ENCODE measurements around the gene RCHY1.
A peak's percentile ranks its signal among the peaks of the same experiment; 100 is the strongest.

The RCHY1 gene

DNA sequence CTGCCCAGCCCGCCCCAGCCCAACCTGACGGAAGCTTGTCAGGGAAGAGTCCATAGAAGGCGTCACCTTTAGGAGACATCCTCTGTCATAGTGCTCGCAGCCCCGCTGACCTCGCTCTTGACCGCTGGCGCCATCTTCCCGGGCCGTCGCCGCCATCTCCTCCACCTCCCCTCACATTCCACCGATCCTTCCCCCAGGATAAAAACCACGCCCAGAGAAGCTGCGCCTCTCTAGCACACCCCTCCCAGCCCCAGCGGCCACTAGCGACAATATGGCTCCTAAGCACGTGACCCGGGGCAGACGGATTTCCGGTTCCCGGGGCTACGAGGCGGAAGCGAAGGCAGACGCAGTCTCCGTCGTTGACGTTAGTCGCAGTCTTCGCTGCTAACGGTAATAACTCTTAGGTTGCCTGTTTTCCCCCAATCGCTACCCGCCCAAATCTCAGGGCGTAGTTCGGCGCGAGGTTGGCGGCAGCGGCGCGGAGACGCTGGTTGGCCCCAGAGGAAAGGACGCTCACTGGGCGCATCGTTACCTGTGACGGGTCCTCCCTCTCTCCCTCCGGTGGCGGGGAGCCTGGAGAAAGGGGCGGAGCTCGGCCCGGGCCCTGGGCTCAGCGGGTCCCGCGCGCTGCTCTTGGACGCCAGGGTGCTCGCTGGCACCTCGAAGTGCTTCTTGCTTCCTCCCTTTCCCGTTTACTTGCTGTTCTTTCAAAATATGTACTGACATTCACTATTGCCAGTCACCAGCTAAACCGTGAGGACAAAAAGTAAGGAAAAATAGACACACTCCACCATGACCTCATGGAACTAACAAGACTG is at the start of gene RCHY1, which contains the start of gene THAP6:
TSS of gene RCHY1 (minus strand) at position 273 of the 818 bp plus-strand sequence. CDS start at position 156, 117 bp downstream.
TSS of gene THAP6 (plus strand) at position 343 of the 818 bp plus-strand sequence. CDS start 980 bp downstream, outside the sequence.
- H3K4me1 ChIP-seq (ENCODE audit: insufficient read depth, low read length, severe bottlenecking), result peaks cover 44% of the 10 kb centered on the region
- H3K9me2 ChIP-seq (ENCODE audit: low read depth, low read length), result no peaks in the 10 kb centered on the region
- H4K20me1 ChIP-seq (ENCODE audit: insufficient read depth, low read length), result no peaks in the 10 kb centered on the region
- peak within 1 kb of the TSS; percentile 93 for H3K4me2 ChIP-seq (ENCODE audit: low read length)
- TF ChIP-seq EZH2 (IDR thresholded peaks at IDR 0.05; ENCODE audit: borderline replicate concordance, low read length), result no peak
- TF ChIP-seq, protein P1, sequence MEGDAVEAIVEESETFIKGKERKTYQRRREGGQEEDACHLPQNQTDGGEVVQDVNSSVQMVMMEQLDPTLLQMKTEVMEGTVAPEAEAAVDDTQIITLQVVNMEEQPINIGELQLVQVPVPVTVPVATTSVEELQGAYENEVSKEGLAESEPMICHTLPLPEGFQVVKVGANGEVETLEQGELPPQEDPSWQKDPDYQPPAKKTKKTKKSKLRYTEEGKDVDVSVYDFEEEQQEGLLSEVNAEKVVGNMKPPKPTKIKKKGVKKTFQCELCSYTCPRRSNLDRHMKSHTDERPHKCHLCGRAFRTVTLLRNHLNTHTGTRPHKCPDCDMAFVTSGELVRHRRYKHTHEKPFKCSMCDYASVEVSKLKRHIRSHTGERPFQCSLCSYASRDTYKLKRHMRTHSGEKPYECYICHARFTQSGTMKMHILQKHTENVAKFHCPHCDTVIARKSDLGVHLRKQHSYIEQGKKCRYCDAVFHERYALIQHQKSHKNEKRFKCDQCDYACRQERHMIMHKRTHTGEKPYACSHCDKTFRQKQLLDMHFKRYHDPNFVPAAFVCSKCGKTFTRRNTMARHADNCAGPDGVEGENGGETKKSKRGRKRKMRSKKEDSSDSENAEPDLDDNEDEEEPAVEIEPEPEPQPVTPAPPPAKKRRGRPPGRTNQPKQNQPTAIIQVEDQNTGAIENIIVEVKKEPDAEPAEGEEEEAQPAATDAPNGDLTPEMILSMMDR (IDR thresholded peaks at IDR 0.05; ENCODE audit: low read length), result no peak; the same call in 1 of the 2 replicates
- H3K36me3 ChIP-seq (ENCODE audit: insufficient read depth, low read length), result peaks cover 30% of the 10 kb centered on the region
- peak within 1 kb of the TSS; percentile 39 for H2AFZ ChIP-seq (ENCODE audit: low read length)
- H3F3A ChIP-seq (ENCODE audit: insufficient read depth, low read length), result no peaks in the 10 kb centered on the region
- H3K79me2 ChIP-seq (ENCODE audit: insufficient read depth, low read length), result peaks cover 46% of the 10 kb centered on the region
- H3K9me3 ChIP-seq (ENCODE audit: low read length), result no peaks in the 10 kb centered on the region
- H3K27me3 ChIP-seq (ENCODE audit: insufficient read depth, low read length), result no peaks in the 10 kb centered on the region
- H3K4me3 ChIP-seq (ENCODE audit: low read depth, low read length, poor library complexity, severe bottlenecking), result peak within 1 kb of the TSS; percentile 82
- peak within 1 kb of the TSS; percentile 86 for H3K9ac ChIP-seq (ENCODE audit: low read length)
- peak within 1 kb of the TSS; percentile 92 for H3K27ac ChIP-seq (ENCODE audit: low read depth, low read length, poor library complexity, severe bottlenecking)

DNA sequence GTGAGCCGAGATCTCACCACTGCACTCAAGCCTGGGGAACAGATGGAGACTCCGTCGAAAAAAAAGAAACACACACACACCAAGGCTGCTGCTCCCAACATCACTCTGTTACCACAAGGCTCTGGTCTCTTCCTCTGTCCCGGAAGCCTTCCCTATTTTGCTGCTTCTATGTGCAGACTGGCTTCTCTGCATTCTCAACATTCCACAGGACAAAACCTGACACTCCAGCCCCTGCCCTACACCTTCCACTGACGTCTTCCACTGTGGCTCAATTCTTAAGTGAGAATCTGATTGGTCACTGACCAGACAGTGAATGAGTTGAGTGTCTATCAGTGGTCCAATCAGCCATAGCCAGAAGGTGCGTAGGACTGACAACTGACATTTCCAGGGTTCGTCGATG is 47.6 kb upstream of the RCHY1 start:
- no peaks in the 10 kb centered on the region for H3K79me2 ChIP-seq (ENCODE audit: insufficient read depth, low read length)
- H3K36me3 ChIP-seq (ENCODE audit: insufficient read depth, low read length), result no peaks in the 10 kb centered on the region
- H3K4me2 ChIP-seq (ENCODE audit: low read length), result no peak overlapping the region
- H3K4me1 ChIP-seq (ENCODE audit: insufficient read depth, low read length, severe bottlenecking), result peaks cover 15% of the 10 kb centered on the region
- no peak overlapping the region for H3K4me3 ChIP-seq (ENCODE audit: low read depth, low read length, poor library complexity, severe bottlenecking)
- H3K9me3 ChIP-seq (ENCODE audit: low read length), result no peaks in the 10 kb centered on the region
- no peak for TF ChIP-seq EZH2 (IDR thresholded peaks at IDR 0.05; ENCODE audit: borderline replicate concordance, low read length)
- TF ChIP-seq, protein P1 (IDR thresholded peaks at IDR 0.05; ENCODE audit: low read length), result no peak
- no peaks in the 10 kb centered on the region for H3F3A ChIP-seq (ENCODE audit: insufficient read depth, low read length)
- no peaks in the 10 kb centered on the region for H3K27me3 ChIP-seq (ENCODE audit: insufficient read depth, low read length)
- no peak overlapping the region for H3K9ac ChIP-seq (ENCODE audit: low read length)
- H3K9me2 ChIP-seq (ENCODE audit: low read depth, low read length), result no peaks in the 10 kb centered on the region
- no peaks in the 10 kb centered on the region for H4K20me1 ChIP-seq (ENCODE audit: insufficient read depth, low read length)
- H3K27ac ChIP-seq (ENCODE audit: low read depth, low read length, poor library complexity, severe bottlenecking), result no peak overlapping the region
- no peak overlapping the region for H2AFZ ChIP-seq (ENCODE audit: low read length)

DNA sequence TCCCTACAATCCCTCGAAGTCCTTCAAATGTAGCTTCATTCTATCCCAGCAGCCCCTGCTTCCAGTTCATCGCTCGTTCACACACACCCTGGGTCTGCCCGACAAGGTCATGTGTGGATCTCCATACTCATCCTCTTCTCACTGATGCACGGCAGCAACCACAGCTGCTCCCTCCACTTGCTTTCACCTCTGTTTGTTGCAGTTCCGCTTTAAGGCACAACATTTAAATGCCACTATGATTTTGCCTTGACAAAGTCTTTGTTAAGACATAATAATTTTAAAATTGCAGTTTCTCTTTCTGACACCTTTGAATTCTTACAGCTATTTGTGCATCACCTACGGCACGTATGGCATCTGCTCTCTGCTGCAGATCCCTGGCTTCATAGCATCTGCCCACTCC is 43.5 kb upstream of the RCHY1 start:
- Histone ChIP-seq H3K79me2 (ENCODE audit: insufficient read depth, low read length) (no peaks in the 10 kb centered on the region), H3K4me3 (ENCODE audit: low read depth, low read length, poor library complexity, severe bottlenecking) (peak overlapping the region; percentile 14), H3K9me2 (ENCODE audit: low read depth, low read length) (no peaks in the 10 kb centered on the region), H3K27ac (ENCODE audit: low read depth, low read length, poor library complexity, severe bottlenecking) (no peak overlapping the region), H3F3A (ENCODE audit: insufficient read depth, low read length) (no peaks in the 10 kb centered on the region), H3K27me3 (ENCODE audit: insufficient read depth, low read length) (no peaks in the 10 kb centered on the region), H3K36me3 (ENCODE audit: insufficient read depth, low read length) (no peaks in the 10 kb centered on the region), H3K9me3 (ENCODE audit: low read length) (no peaks in the 10 kb centered on the region), H3K9ac (ENCODE audit: low read length) (no peak overlapping the region), H3K4me1 (ENCODE audit: insufficient read depth, low read length, severe bottlenecking) (peaks cover 34% of the 10 kb centered on the region), H3K4me2 (ENCODE audit: low read length) (peak overlapping the region; percentile 60), H2AFZ (ENCODE audit: low read length) (no peak overlapping the region), H4K20me1 (ENCODE audit: insufficient read depth, low read length) (no peaks in the 10 kb centered on the region)
- TF ChIP-seq EZH2 (IDR thresholded peaks at IDR 0.05; ENCODE audit: borderline replicate concordance, low read length), result no peak
- TF ChIP-seq, protein P1 (IDR thresholded peaks at IDR 0.05; ENCODE audit: low read length), result no peak
